HG03139 (cell line): Measurements from ENCODE around the gene TSPEAR.

ENCODE experiments used
- ATAC-seq: cut with Tn5 transposase; IDR thresholded peaks from one replicate; pipeline ENCODE4 v1.9.1; 2021; ENCODE audit not compliant: unreplicated experiment

Gene TSPEAR

DNA sequence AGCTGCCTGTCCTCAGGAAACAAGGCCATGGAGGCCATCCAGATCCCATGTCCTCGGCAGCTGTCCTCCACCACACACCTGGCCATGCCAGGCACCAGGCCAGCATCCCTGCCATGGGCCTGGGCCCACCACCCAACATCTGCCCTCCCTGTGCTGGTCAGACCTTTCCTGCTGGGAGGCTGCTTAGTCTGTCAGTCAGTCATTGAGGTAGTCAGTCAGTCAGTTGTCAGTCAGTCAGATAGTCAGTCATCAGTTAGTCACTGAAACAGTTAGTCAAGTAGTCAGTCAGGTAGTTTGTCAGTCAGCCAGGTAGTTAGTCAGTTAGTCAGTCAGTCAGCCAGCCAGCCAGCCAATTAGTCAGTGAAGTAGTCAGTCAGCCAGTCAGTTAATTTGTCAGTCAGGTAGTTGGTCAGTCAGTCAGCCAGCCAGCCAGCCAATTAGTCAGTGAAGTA is 188.6 kb downstream of the TSPEAR start:
- no peak for ATAC-seq

DNA sequence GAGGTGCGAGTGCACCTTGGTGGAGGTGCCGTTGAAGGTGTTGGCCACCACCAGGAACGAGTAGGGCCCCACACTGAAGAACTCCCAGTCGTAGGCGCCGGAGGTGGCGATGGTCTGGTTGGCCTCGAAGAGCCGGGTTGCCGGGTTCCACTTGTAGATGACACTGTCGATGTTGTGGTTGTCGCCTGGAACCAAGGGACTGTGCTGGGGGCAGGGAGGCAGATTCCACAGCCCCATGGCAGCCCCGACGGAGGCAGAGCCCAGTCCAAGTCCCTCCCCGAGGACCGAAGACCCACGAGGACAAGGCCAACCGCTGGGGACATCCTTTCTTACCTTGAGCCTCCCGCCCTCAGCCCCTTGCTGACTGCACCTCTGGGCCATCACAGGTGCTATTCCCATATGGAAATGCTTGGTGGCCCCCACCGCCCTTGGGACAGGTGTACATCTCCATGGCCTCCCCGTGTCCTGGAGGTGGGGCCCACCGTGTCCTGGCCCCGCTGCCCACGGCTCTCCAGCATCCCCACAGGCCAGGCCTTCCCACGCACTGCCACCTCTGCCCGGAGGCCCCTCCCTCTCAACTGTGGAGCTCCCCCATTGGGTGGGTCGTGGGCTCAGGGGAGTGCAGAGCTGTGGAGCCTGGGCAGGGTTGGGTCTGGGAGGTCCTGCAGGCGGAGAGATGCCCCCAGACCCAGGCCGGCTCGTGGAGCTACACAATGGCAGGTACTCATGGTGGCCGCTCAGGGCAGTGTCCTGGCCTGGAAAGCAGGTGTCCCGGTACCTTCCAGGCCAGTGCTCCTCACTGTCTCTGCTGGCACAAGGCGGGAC is 189.2 kb downstream of the TSPEAR start:
- no peak for ATAC-seq

DNA sequence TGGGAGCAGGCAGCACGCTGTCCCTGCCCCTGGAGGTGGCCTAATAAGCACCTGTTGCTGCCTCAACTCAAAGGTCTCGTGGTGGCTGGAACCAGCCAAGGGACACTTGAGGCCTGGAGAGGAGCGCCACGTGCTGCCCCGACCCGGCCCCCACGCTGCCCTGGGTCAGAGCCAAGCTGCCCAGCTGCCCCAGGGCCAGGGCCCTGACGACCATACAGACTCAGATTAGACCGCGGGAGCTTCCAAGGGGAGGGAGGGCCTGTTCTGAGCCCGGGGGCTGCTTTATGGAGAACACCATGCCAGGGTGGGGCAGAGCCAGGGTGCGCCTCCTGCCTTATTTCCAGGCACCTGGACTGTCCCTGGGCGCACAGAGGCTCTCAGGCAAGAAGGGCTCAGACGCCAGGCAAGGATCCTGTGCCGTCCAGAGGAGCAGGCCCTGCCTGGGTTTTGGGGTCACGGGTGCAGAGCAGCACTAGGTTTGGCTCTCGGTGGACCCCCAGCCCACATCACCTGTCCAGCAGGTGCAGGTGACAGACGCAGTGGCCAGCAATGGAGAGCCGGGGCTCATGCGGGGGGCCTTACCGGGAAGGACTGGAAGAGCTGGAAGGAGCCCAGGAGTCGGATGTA is 190.0 kb downstream of the TSPEAR start:
- ATAC-seq, result no peak

DNA sequence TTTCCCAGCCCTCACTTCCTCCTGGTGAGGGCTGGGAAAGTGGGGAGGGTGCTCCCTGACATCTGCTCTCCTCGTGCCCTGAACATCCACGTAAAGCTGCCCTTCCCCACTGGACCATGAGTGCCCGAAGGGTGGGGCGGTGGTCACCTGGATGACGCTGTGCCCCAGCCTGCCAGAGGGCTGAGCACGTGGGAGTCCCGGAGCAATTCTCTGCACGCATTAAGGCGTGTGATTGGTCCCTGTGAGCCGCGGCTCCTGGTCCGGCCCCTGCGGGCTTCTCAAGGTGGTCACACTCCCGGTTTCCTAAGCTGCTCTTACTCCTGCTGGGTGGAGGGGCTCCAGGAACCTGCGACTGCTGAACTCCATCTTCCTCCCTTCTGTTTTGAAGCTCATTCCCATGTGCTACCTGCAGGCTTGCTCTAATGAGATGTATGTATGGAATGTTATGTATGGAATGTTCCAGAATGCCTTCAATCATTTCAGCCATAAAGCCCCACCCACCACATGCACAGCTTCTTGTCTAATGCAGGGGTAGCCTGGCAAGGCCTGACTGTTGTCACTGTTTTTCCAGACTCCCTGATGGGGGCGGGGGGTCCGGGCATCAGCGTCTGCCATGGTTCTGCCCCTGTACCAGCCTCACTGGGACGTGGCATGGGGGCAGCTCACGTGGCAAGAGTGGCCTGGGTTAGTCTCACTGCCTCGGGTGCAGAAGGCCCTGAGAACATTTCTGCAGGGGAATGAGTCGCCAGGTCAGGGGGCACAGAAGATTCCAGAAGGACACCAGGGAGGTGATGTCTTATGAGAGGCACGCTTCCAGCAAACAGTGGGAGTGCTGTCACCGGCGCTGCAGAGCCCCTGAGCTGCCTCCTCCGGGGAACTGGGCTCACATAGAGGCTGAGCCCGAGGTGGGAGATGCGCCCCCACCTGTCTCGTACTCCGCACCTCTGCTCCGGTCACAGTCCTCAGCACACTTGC is 190.8 kb downstream of the TSPEAR start:
- ATAC-seq, result no peak

DNA sequence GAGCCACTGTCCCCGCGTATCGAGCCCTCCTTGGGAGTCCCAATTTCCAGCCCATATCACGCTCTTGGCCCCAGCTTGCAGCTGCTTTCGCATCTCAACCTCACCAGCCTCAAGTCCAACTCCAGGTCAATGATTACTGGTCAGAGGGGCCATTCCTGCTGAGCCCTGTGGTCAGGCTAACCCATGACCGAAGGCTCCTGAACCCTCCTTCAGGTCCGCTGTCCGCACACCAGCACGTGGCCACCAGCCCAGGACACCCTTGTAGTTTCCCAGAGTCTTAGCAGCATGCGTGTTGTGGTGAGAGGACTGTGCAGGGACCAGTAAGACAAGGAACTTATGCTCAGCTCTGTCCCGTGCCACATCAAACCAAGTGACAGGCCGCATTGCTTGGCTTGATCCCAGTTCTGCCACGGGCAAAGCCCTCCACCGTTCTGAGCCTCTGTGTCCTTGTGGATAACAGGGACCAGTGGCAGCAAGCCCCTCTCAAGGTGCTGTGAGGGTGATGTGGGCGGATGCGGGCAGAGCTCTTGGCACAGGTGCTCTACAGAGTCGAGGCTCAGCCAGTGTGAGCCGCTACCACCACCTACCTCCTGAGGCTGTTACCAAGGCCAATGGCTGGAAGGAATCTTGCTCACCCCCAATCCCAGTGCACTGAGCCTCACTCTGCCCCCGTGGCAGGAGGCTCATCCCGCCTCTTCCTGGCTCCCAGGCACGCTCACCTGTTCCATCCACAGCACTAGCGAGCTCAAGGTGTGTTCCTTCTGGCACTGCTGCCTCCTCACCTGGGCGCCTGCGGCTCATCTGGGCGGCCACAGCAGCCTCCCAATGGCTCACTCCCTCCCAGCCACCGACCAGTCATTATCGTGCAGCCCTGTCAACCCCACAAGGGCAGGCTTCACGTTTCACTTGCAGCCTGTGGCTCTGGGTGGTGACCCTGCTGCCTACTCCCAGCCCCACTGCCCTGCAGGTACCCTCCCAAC is 191.7 kb downstream of the TSPEAR start:
- ATAC-seq, result no peak

DNA sequence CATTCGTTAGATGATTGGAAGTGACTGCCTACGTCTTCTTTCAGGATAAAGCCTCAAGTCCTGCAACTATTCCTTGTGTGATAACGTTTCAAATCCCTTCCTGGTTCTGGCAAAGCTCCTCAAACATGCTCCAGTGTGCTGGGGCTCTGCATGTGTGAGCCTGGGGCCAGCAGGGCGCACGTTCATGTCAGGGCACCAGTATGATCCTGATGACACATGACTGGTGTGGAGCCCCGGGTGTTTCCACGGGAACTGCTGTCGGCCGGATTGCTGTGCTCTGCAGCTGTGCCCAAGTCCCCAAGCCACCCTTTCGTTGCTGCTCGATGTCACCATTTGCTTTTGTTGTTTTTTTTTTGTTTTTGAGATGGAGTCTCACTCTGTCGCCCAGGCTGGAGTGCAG is 192.7 kb downstream of the TSPEAR start:
- ATAC-seq, result no peak

DNA sequence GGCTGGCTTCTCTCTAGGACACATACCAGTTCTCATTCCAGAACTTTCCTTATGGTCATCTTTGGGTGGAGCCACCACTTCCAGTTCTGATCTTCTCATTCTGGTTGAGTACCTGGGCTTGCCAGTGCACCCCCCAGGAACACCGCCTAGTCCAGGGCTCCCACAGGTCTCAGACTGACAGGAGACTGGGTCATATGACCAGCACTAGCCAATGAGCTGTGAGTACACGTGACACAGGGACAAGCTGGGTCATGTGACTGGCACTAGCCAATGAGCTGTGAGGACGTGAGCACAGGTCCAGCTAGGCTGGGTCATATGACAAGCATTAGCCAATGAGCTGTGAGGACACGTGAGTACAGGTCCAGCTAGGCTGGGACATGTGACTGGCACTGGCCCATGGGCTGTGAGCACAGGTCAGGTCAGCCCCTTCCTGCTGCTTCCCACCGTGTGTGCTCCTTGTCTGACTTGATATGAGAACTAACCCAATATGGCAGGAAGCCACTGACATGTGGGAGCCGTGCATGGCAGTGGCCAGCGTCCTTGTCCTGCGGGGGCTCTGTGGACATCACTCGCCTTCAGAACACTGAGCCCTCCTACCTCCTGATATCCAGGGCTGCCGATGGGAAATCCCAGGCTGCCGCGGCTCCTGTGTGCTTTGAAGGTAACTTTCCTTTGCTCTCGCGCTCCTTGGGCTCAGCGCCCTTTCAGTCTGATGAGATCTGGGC is 194.0 kb downstream of the TSPEAR start:
- no peak for ATAC-seq

DNA sequence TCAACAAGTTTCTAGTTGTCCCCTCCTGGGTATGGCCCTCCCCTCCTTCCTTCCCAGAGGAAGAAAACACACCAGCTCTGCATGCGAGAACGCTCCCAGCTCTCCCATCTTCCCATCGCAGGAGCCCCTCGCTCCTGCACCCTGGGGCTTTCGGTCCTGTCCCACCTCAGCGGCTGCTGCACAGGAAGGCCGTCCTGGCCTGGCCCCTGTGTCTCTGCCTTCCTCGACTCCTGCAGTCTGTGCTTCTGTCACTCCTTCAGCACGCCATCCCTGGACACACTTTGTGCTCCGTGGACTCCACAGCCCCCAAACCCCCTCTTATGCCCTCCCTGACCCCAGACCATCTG is 194.6 kb downstream of the TSPEAR start:
- ATAC-seq, result no peak

DNA sequence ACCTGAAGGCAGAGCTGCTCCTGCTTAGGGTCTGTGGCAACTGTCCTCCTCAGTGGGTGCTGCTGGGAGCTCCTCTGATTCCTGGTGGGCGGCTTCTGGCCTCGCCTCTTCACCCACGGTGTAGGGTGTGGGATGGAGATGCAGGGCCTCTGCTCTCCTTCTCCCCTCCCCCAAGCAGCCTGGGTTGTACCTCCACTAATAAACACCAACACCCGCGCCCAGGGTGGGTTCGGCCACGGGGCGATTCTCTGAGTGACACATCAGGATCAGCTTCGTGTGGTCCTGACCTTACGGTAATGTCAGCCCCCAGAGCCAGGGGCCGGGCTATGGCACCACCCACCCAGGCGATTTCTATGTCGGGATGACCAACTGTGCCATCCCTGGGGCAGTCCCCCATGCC is 195.0 kb downstream of the TSPEAR start:
- ATAC-seq, result no peak

DNA sequence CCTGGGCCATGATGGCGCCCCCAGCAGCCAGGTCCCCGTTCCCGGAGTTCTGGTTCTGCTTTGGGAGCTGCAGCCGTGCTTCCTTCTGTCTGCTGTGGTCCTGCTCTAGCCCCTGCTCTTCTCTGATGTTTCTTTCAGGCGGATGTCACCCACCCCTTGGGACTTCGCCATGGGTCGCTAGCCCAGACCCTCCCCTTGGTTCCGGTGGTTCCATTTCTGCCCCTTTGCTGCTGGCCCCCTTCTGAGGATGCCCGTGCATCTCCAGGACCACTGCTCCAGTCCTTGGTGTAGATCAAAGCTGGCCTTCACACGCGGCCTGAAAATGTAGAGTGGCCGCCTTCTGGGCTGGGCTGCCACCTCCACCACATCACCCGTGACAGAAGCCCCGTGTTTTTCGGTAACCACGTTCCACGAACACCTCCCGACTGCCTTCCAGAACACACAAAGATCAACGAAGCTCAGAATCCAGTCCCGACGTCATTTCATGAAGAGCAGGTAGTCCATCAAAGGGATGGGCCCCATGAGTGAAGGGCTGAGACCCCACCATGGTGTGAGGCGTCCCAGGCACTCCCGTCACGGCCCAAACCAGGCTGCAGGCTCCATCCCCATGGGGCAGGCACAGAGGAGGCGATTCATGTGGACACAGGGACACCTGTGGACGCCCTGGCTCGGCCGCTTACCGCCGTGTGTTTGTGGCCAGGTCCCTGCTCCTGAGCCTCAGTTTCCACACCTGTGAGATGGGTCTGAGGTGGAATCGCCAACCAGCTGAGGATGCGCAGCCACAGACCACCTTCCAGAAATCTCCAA is 195.8 kb downstream of the TSPEAR start:
- ATAC-seq, result no peak

DNA sequence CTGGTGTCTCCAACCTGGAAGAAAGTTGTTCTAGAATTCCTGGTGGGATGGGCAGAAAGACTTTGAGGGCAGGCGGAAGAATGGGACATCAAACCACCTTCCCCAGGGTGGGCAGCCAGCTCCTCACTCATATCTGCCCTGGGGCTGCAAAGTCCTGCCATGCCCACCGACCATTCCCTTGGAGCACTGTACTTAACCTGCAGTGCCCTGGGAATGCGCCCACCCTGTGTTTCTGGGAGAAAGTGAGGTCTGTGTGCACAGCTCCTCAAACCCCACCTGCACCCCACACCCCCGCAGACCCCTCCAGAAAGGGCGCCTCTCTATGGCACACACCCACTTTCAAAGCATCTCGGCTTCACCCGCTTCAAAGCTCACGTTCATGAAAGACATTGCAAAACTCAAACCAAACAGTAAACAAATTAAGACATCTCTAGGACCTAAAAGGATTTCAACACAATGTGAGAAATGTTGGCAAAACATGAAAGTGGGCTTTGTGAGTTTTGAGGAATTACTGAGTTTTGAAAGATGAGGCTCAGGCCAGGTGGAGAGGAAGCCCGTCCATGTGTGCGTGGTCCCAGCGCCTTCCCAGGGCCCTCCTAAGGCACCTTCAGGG is 196.5 kb downstream of the TSPEAR start:
- no peak for ATAC-seq

DNA sequence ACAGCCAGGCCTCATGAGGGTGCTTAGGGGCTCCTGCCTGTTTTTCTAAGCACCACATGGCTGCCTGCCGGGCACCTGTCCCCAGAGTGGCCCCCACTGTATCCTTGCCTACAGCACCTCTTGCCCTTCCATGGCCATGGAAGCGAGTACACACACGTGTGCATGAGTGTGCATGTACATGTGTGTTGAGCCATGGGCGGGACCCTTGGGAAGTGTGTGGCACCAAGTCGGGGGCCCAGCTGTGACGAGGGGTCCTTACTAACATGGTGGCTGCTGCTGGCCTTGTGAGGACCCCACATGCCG is 197.2 kb downstream of the TSPEAR start:
- ATAC-seq, result no peak

DNA sequence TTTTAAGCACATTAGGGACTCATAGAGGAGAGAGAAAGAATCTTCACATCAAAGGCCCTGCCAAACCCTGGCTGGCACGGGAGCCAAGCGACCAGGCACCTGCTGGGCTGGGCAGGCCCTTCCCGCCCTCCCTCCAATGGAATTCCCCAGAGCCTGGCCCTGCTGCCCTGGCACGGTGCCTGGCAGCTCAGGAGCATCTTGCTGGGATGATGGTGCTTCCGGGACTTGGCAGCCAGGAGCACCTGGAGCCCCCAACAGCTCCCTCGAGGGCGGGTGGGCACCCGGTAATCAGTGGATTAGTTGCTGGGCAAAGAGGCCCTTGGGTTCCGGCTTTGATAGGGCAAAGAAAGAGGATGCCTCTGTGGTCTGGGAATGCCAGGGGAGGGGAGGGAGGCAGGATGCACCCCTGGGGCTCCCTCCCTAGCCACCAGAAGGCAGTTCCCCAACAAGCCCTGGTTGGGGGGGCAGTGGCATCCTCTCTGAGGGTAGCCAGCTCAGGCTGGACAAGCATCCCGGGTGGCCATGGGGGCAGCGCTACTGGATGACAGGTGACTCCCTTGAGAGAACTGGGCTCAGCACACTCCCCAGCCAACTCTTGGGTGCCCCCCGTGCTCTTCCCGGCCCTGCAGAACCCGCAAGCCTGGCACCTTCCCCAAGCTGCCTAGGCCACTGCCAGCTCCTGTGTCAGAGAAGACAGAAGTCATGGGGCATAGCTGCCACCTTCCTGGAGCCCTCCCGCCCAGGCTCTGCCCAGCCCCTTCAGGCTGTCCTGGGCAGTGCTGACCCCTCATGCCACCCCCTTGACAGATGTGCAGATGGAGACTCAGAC is 197.8 kb downstream of the TSPEAR start:
- ATAC-seq, result no peak

DNA sequence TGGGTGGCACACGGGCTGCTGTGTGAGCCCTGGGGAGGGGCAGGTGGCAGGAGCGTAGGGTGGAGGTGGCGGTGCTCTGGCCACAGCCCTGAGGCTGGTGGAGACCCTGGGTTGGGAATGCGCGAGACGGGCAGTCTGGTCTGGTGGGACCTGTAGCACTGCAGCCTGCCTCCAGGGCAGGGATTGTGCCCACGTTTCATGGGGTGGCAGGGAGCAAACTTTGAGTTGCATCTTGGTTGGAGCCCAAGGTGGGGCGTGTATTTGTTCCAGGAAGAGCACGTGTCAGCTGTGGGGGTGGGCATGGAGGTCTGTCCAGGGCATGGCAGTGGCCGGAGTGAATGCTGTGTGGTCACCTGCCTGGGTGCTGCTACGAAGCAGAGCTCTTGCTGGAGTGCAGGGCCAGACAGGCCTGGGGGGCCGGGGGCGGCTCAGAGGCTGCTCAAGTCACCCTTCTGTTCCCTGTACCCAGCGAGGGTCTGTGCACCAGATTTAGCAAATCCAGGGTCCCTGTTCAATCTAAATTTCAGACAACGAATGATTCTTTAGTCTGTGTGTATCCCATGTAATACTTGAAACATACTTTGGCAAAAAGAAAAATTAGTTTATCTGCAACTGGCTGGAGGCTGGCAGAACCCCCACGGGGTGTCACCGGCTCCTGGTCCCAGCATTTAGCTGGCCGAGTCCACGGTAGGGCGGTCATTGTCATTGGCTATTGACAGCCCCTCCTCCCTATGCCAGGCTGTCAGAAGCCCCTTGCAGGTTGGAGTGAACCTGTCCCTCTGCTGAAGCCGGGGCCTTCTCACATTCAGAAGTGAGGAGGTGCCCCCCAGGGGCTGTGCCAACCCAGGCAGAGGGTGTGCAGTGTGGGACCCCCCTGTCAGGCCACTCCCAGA is 198.6 kb downstream of the TSPEAR start:
- ATAC-seq, result no peak

DNA sequence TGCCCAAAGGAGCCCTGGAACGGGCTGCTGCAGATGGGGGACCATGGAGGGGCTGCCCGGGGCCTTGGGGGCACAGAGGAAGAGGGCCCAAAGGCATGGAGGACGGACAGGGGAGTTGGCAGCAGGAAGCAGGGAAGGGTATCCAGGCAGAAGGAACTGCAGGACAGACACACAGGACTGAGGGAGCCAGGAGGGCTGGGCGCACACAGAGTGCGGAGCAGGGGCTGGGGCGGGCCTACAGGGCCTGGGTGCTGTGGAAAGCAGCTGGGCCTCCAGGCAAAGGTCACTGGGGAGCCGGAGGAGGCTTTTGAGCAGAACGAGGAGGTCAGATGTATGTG is 199.5 kb downstream of the TSPEAR start:
- ATAC-seq, result no peak

DNA sequence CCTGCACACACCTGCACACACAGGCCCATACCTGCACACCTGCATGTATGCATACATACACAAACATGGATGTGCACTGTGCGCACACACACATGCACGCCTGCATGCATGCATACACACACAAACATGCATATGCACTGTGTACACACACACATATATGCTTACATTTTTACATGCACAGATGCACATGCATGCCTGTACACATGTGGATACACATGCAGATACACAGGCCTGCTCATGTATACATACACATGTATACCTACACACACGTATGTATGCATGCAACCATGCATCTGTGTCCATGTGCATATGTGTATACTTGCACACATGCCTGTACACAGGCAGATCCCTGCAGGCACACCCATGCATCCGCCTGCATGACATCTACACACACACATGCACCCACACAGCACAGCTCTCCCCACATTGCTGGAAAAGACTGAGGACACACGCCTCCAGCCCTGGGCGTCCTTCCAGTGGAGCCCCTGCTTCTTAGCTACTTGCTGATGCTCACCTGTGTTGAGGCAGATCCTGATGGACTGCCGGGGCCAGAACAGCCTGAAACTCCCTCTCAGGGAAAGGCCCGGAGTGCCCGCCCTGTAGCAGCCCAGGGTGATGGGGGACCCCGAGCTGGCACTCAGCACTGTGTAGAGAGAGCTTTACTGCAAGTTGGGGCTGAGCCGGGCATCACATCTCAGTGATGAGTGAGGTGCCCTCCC is 200.0 kb downstream of the TSPEAR start:
- ATAC-seq, result no peak
